PC-9 (cell line): ENCODE measurements around the gene AKT1. TPM values are rescaled to one million over a fixed set of nuclear protein-coding genes. Genes with fewer than 3 reads are reported as not detected.

Experiments used
- BruUV-seq: library from RNA; stranded (reverse); fragments of 400-500 nt; replicated peaks from 2 replicates; lab custom pipeline; 2021; lab: Mats Ljungman, UMichigan
- CTCF ChIA-PET: fragments of 300-600 bp; sonication (Branson Sonifier 250); formaldehyde crosslinking; loops from one replicate; lab custom pipeline; 2022; ENCODE audit warnings: antibody characterized with exemption; lab: Charles Lee
- POLR2A ChIA-PET: fragments of 300-600 bp; sonication (Branson Sonifier 250); formaldehyde crosslinking; loops from one replicate; lab custom pipeline; 2022; ENCODE audit warnings: antibody characterized with exemption; ENCODE audit not compliant: unreplicated experiment; lab: Charles Lee
- DNase-seq, 2 experiments: peaks; one replicate each; pipeline versions ENCODE4 v3.0.0 to v3.0.0-alpha.2; 2015 to 2022; ENCODE audit warnings: mixed read lengths in 1 of 2
- H2AFZ ChIP-seq: fragments of 200-600 bp; sonication (generic); 2 replicates; pipeline ENCODE4 v1.8.1; 2017; ENCODE audit warnings: antibody characterized with exemption
- H3F3A ChIP-seq: fragments of 200-600 bp; sonication (generic); 2 replicates; pipeline ENCODE4 v1.8.1; 2017; ENCODE audit warnings: antibody characterized with exemption, mild to moderate bottlenecking, low read depth; ENCODE audit not compliant: insufficient read depth
- H3K27ac ChIP-seq: fragments of 200-600 bp; sonication (generic); 2 replicates; pipeline ENCODE4 v1.6.1; 2016; ENCODE audit warnings: mixed run types
- H3K27me3 ChIP-seq: fragments of 200-600 bp; sonication (generic); 2 replicates; pipeline ENCODE4 v1.6.1; 2016; ENCODE audit warnings: low read depth, mixed run types; ENCODE audit not compliant: insufficient read depth
- H3K36me3 ChIP-seq: fragments of 200-600 bp; sonication (generic); 2 replicates; pipeline ENCODE4 v1.6.1; 2016; ENCODE audit warnings: low read depth, mixed run types
- H3K4me1 ChIP-seq: fragments of 200-600 bp; sonication (generic); replicated peaks from 2 replicates; pipeline ENCODE4 v1.6.1; 2016; ENCODE audit warnings: mixed run types; ENCODE audit not compliant: insufficient read depth
- H3K4me2 ChIP-seq: fragments of 200-600 bp; sonication (generic); 2 replicates; pipeline ENCODE4 v1.6.1; 2017; ENCODE audit warnings: mixed run types
- H3K4me3 ChIP-seq: fragments of 200-600 bp; sonication (generic); 2 replicates; pipeline ENCODE4 v1.6.1; 2016; ENCODE audit warnings: mixed run types
- H3K79me2 ChIP-seq: fragments of 200-600 bp; sonication (generic); 2 replicates; pipeline ENCODE4 v1.6.1; 2017; ENCODE audit warnings: low read depth, mixed run types
- H3K9me2 ChIP-seq: fragments of 200-600 bp; sonication (generic); 2 replicates; pipeline ENCODE4 v1.8.1; 2017; ENCODE audit warnings: mild to moderate bottlenecking; ENCODE audit not compliant: insufficient read depth
- H3K9me3 ChIP-seq: fragments of 200-600 bp; sonication (generic); 2 replicates; pipeline ENCODE4 v1.8.1; 2016; ENCODE audit warnings: low read depth; ENCODE audit not compliant: insufficient read depth
- H4K20me1 ChIP-seq: fragments of 200-600 bp; sonication (generic); 2 replicates; pipeline ENCODE4 v1.8.1; 2017; ENCODE audit not compliant: insufficient read depth
- EZH2 ChIP-seq: fragments of 200-600 bp; sonication (generic); IDR thresholded peaks from 2 replicates; pipeline ENCODE4 v1.8.0; 2017; ENCODE audit warnings: antibody characterized with exemption, low read depth
- intact Hi-C: fragments of 100-400 bp; cut with micrococcal nuclease; formaldehyde crosslinking; loops from one replicate; pipeline ENCODE4 v1.10.0; 2022; ENCODE audit not compliant: unreplicated experiment
- total RNA-seq: library from RNA; stranded (reverse); gene quantifications from 2 replicates; pipeline ENCODE4 v1.2.3, GENCODE V29; 2021
- TF ChIP-seq, protein P1 (sequence below): fragments of 200-600 bp; sonication (generic); conservative IDR thresholded peaks from 2 replicates; pipeline ENCODE4 v1.6.1; 2017; ENCODE audit warnings: mixed run types, antibody characterized with exemption, mild to moderate bottlenecking, moderate library complexity

AKT1 gene
- total RNA-seq, 1 experiment from 2014 or later: 107 TPM

DNA sequence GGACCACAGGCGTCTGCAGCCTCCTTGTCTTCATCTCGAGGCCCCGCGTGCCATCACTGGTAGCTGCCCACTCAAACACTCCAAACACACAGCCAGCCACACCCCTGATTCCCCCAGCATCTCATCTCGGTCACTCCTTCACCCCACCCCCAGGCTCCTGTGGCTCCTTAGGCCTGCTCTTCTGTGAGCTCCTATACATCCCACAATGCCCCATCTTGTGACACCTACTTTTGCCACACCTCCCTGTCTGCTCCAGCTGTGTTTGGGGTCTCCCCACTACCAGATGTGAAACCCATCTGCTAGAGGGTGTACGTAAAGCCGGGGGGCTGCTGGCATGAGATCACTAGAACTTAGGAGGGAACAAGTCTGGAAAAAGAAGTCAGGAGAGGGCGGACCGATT lies 4.1 kb downstream of the AKT1 start:
- no TSS peak for BruUV-seq
- intact Hi-C loops: no loop called here
- H3K9me3 ChIP-seq: no peaks in the 10 kb centered on the region
- no peak for TF ChIP-seq EZH2
- TF ChIP-seq, protein P1, sequence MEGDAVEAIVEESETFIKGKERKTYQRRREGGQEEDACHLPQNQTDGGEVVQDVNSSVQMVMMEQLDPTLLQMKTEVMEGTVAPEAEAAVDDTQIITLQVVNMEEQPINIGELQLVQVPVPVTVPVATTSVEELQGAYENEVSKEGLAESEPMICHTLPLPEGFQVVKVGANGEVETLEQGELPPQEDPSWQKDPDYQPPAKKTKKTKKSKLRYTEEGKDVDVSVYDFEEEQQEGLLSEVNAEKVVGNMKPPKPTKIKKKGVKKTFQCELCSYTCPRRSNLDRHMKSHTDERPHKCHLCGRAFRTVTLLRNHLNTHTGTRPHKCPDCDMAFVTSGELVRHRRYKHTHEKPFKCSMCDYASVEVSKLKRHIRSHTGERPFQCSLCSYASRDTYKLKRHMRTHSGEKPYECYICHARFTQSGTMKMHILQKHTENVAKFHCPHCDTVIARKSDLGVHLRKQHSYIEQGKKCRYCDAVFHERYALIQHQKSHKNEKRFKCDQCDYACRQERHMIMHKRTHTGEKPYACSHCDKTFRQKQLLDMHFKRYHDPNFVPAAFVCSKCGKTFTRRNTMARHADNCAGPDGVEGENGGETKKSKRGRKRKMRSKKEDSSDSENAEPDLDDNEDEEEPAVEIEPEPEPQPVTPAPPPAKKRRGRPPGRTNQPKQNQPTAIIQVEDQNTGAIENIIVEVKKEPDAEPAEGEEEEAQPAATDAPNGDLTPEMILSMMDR: no peak
- no peak for DNase-seq
- H3F3A ChIP-seq: peaks cover 6% of the 10 kb centered on the region; the same call in 1 of the 2 replicates
- H3K36me3 ChIP-seq: no peaks in the 10 kb centered on the region
- H3K4me2 ChIP-seq: no peak overlapping the region
- H3K4me3 ChIP-seq: no peak overlapping the region
- H3K27ac ChIP-seq: no peak overlapping the region
- ChIA-PET POLR2A (interaction anchor here (0.7 kb wide), 1 partner anchor 180 kb away, joined by 4 read pairs; no protein-coding TSS in a partner anchor), CTCF (no interaction called here)
- H3K4me1 ChIP-seq: peaks cover 18% of the 10 kb centered on the region
- no peaks in the 10 kb centered on the region for H3K27me3 ChIP-seq
- H2AFZ ChIP-seq: no peak overlapping the region
- H3K9me2 ChIP-seq: no peaks in the 10 kb centered on the region
- peaks cover 45% of the 10 kb centered on the region for H4K20me1 ChIP-seq
- peaks cover 43% of the 10 kb centered on the region for H3K79me2 ChIP-seq

DNA sequence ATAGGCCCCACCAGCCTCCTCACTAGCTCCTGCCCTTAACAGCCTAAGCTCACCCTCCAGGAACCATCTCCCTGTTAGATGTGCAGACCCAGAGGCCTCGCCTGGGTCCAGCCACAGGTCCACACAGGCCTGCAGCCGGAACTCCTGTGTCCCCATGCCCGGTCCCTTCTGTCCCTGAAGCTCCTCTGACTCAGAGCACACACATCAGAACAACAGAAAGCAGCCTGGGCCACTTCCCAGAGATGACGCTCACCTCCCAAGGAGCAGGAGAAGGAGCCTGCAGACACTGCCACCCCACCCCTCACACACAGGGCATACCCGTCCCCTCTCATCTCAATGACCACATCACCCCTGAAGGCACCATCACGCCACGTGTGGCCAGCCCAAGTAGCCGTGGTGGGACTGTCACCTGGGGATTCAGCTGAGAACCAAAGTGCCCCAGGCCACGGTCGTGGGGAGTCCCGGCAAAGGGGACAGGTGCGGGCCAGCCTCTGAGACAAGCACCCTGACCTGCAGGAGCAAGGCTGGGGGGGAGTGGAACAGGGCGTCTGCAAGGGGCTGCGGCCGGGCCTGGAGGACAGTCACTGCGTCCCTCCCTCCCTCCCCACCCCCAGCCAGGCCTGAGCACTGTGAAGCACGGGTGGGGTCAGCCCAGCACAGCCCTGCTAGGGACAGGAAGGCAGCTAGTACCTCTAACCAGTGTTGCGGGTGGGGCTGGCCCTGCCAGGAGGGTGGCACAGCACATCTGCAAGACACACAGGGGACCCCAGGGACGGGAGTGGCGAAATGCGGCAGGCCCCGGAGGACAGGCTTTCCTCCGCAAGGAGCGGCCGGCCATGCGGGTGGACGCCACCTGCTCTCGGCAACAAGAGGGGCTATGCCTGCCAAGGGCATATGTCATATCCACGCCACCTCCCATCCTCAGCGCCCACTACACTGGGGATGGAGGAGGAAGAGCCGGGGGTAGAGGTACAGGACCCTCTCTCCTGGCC lies 5.5 kb downstream of the AKT1 start:
- no TSS peak for BruUV-seq
- H3K4me3 ChIP-seq: no peak overlapping the region
- peaks cover 14% of the 10 kb centered on the region for H3K4me1 ChIP-seq
- no peaks in the 10 kb centered on the region for H3K9me2 ChIP-seq
- ChIA-PET POLR2A (no interaction called here), CTCF (no interaction called here)
- no peaks in the 10 kb centered on the region for H3F3A ChIP-seq
- no peaks in the 10 kb centered on the region for H3K27me3 ChIP-seq
- DNase-seq: no peak
- TF ChIP-seq, protein P1: no peak
- TF ChIP-seq EZH2: no peak
- H3K27ac ChIP-seq: no peak overlapping the region
- H3K79me2 ChIP-seq: peaks cover 43% of the 10 kb centered on the region
- no peaks in the 10 kb centered on the region for H3K9me3 ChIP-seq
- no peak overlapping the region for H3K4me2 ChIP-seq
- H2AFZ ChIP-seq: no peak overlapping the region
- H4K20me1 ChIP-seq: peaks cover 45% of the 10 kb centered on the region
- H3K36me3 ChIP-seq: no peaks in the 10 kb centered on the region
- intact Hi-C loops: no loop called here

GRCh38 chr14:104788873-104789663 lies 6.5 kb downstream of the AKT1 start:
- Histone ChIP-seq H3K36me3 (no peaks in the 10 kb centered on the region), H3K27me3 (no peaks in the 10 kb centered on the region), H3K4me3 (no peak overlapping the region), H3F3A (no peaks in the 10 kb centered on the region), H3K4me1 (peaks cover 10% of the 10 kb centered on the region), H3K4me2 (no peak overlapping the region), H2AFZ (no peak overlapping the region), H3K9me2 (no peaks in the 10 kb centered on the region), H3K27ac (no peak overlapping the region), H3K9me3 (no peaks in the 10 kb centered on the region), H3K79me2 (peaks cover 35% of the 10 kb centered on the region), H4K20me1 (peaks cover 40% of the 10 kb centered on the region)
- TF ChIP-seq EZH2: no peak
- TF ChIP-seq, protein P1: no peak
- intact Hi-C loops: no loop called here
- ChIA-PET POLR2A (no interaction called here), CTCF (no interaction called here)
- BruUV-seq: no TSS peak
- DNase-seq: no peak
